HepG2 (cell line): ENCODE results near the gene CISD3. TPM values are rescaled to one million over a fixed set of nuclear protein-coding genes. Genes with fewer than 3 reads are reported as not detected.

Source experiments
- CEBPG ChIP-seq: IDR thresholded peaks from 2 replicates; pipeline ENCODE4 v1.6.1; 2016
- CREM ChIP-seq, 2 experiments: sonication (generic) in 1 of 2; formaldehyde crosslinking in 1 of 2; IDR thresholded peaks; 2 replicates each; pipeline versions ENCODE4 v1.4.0 to v1.6.1; 2016 to 2020; ENCODE audit warnings: antibody characterized with exemption in 1 of 2, mild to moderate bottlenecking in 1 of 2, missing genetic modification reagents in 1 of 2
- FOSL2 ChIP-seq: sonication (generic); formaldehyde crosslinking; IDR thresholded peaks from 2 replicates; pipeline ENCODE4 v1.4.0; 2020; ENCODE audit warnings: missing genetic modification reagents
- FOXJ3 ChIP-seq: sonication (generic); formaldehyde crosslinking; IDR thresholded peaks from 2 replicates; pipeline ENCODE4 v1.4.0; 2020; ENCODE audit warnings: missing genetic modification reagents, mild to moderate bottlenecking, borderline replicate concordance
- GABPB1 ChIP-seq: IDR thresholded peaks from 2 replicates; pipeline ENCODE4 v1.6.1; 2016; ENCODE audit warnings: mild to moderate bottlenecking, missing genetic modification reagents, moderate library complexity, missing compliant biosample characterization
- KLF16 ChIP-seq, 2 experiments: sonication (generic) in 1 of 2; formaldehyde crosslinking in 1 of 2; IDR thresholded peaks; 2 replicates each; pipeline versions ENCODE4 v1.6.1 to v1.8.0; 2016 to 2023; ENCODE audit warnings: missing genetic modification reagents in 2 of 2, missing compliant biosample characterization in 1 of 2
- RFXAP ChIP-seq: sonication (generic); formaldehyde crosslinking; IDR thresholded peaks from 2 replicates; pipeline ENCODE4 v1.4.0; 2020; ENCODE audit warnings: missing genetic modification reagents, borderline replicate concordance
- SP140L ChIP-seq: sonication (generic); formaldehyde crosslinking; IDR thresholded peaks from 2 replicates; pipeline ENCODE4 v1.4.0; 2020; ENCODE audit warnings: missing genetic modification reagents, borderline replicate concordance
- STAG1 ChIP-seq: sonication (generic); formaldehyde crosslinking; IDR thresholded peaks from 2 replicates; pipeline ENCODE4 v1.4.0; 2020; ENCODE audit warnings: missing genetic modification reagents
- TBX3 ChIP-seq: fragments of 450-650 bp; IDR thresholded peaks from 2 replicates; pipeline ENCODE4 v1.6.1; 2017; ENCODE audit warnings: antibody characterized with exemption, mild to moderate bottlenecking, inconsistent platforms, borderline replicate concordance
- ZNF138 ChIP-seq: sonication (generic); formaldehyde crosslinking; IDR thresholded peaks from 2 replicates; pipeline ENCODE4 v1.5.0; 2020; ENCODE audit warnings: mild to moderate bottlenecking, low read depth, missing genetic modification reagents
- ZNF3 ChIP-seq: IDR thresholded peaks from 2 replicates; pipeline ENCODE4 v1.7.0; 2017; ENCODE audit warnings: inconsistent platforms
- ZNF33B ChIP-seq: sonication (generic); formaldehyde crosslinking; IDR thresholded peaks from 2 replicates; pipeline ENCODE4 v1.5.1; 2020; ENCODE audit warnings: mild to moderate bottlenecking, missing genetic modification reagents
- ZNF776 ChIP-seq: sonication (generic); formaldehyde crosslinking; IDR thresholded peaks from 2 replicates; pipeline ENCODE4 v1.4.0; 2020; ENCODE audit warnings: mild to moderate bottlenecking, missing genetic modification reagents
- polyA plus RNA-seq, 8 experiments: library from polyadenylated mRNA; depleted of rRNA in 3 of 8; stranded (reverse) in 7 of 8; unstranded in 1 of 8; fragments of >200 nt; fragmentation: Illumina TruSeq in 4 of 8; extraction: Trizol in 4 of 8; gene quantifications; 2 replicates each; pipeline versions ENCODE4 v1.2.1 to v1.2.3, GENCODE V29; 2011 to 2016; ENCODE audit warnings: low read depth in 4 of 8, missing spikeins in 1 of 8, mixed read lengths in 1 of 8; ENCODE audit not compliant: insufficient read depth in 1 of 8
- total RNA-seq, 5 experiments: library from RNA; depleted of rRNA; stranded (reverse); fragments of >200 nt; fragmentation: Illumina TruSeq; extraction: Trizol; gene quantifications; 2 replicates each; pipeline ENCODE4 v1.2.3, GENCODE V29; 2016; ENCODE audit warnings: low read depth in 1 of 5
- TF ChIP-seq, protein P1 (sequence below): sonication (generic); formaldehyde crosslinking; IDR thresholded peaks from 2 replicates; pipeline ENCODE4 v1.9.0; 2021; ENCODE audit warnings: missing genetic modification reagents, mild to moderate bottlenecking, borderline replicate concordance
- TF ChIP-seq, protein P2 (sequence below): sonication (generic); formaldehyde crosslinking; IDR thresholded peaks from 2 replicates; pipeline ENCODE4 v1.9.0; 2022; ENCODE audit warnings: low read depth, missing genetic modification reagents
- TF ChIP-seq, protein P3 (sequence below): sonication (generic); formaldehyde crosslinking; IDR thresholded peaks from 2 replicates; pipeline ENCODE4 v1.4.0; 2020; ENCODE audit warnings: mild to moderate bottlenecking, missing genetic modification reagents
- TF ChIP-seq, protein P4 (sequence below): sonication (generic); formaldehyde crosslinking; IDR thresholded peaks from 2 replicates; pipeline ENCODE4 v1.4.0; 2020; ENCODE audit warnings: missing genetic modification reagents
- TF ChIP-seq, protein P5 (sequence below): sonication (generic); formaldehyde crosslinking; conservative IDR thresholded peaks from 2 replicates; pipeline ENCODE4 v1.8.0; 2022; ENCODE audit warnings: low read depth, missing genetic modification reagents

CISD3 gene
- total and polyA plus RNA-seq, 2 of the 13 experiments (the other 11 are each of a cell fraction or from before 2014, with no cell fraction given), result 30.0 to 34.1 TPM

DNA sequence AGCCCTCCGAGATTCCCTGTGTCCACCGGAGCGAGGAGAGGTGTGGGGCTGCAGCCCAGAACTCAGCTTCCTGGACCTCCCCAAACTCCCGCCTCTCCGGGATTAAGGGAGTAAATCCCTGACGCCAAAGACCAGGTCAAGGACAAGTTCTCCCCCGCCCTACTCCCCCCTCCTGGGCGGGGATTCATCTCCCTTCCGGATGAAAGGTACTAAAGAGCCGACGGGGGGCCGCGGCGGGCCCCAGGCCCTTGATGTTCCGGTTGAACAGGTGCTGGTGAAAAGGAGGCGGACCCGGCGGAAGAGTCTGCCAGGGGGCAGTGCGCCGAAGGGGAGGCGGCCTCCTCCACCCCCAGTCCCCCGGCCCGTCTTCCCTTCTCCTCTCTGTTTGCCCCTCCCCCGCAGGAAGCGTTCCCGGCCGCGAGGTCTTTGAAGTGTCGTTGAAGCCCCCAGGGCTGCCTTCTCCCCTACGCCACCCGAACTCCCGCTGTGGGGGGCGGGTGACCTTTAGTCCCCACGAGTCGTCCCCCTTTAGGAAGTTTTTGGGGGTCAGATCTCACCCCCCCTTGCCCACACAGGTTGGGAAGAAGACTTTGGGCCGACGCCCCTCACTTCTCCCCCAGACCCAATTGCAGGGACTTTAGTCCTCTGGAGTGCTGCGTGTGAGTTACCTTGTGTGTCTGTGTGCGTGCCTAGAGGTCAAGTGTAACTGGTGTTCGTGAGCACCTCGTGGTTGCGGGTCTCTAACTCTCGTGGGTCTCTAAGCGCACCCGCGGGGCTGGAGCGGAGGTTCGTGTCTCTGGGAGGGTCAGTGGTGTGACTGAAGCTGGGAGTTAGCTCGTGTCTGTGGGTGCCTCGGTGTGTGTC, 26.2 kb upstream of the CISD3 start (continued):
- TF ChIP-seq, protein P1, sequence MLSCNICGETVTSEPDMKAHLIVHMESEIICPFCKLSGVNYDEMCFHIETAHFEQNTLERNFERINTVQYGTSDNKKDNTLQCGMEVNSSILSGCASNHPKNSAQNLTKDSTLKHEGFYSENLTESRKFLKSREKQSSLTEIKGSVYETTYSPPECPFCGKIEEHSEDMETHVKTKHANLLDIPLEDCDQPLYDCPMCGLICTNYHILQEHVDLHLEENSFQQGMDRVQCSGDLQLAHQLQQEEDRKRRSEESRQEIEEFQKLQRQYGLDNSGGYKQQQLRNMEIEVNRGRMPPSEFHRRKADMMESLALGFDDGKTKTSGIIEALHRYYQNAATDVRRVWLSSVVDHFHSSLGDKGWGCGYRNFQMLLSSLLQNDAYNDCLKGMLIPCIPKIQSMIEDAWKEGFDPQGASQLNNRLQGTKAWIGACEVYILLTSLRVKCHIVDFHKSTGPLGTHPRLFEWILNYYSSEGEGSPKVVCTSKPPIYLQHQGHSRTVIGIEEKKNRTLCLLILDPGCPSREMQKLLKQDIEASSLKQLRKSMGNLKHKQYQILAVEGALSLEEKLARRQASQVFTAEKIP (CRISPR knock-in tag), result no peak
- TF ChIP-seq ZNF33B (no peak), GABPB1 (CRISPR knock-in tag) (peak; percentile 95), CEBPG (CRISPR knock-in tag) (peak; percentile 55; the same call in 1 of the 2 replicates), ZNF3 (no peak), FOXJ3 (peak; percentile 86), FOSL2 (CRISPR knock-in tag) (peak; percentile 88), CREM (IDR thresholded peaks at IDR 0.05) (peak; percentile 98), CREM (CRISPR knock-in tag; IDR thresholded peaks at IDR 0.05) (no peak), SP140L (CRISPR knock-in tag) (peak; percentile 95), RFXAP (CRISPR knock-in tag) (peak; percentile 62; the same call in 1 of the 2 replicates), KLF16 (CRISPR knock-in tag; IDR thresholded peaks at IDR 0.05) (peak; percentile 95 to 100), ZNF138 (CRISPR knock-in tag) (0 out of 2 replicates have a peak, but pooled peaks have one; percentile 17), STAG1 (CRISPR knock-in tag) (no peak; the same call in 1 of the 2 replicates), ZNF776 (CRISPR knock-in tag) (peak; percentile 69), TBX3 (peak; percentile 95)
- TF ChIP-seq, protein P2, sequence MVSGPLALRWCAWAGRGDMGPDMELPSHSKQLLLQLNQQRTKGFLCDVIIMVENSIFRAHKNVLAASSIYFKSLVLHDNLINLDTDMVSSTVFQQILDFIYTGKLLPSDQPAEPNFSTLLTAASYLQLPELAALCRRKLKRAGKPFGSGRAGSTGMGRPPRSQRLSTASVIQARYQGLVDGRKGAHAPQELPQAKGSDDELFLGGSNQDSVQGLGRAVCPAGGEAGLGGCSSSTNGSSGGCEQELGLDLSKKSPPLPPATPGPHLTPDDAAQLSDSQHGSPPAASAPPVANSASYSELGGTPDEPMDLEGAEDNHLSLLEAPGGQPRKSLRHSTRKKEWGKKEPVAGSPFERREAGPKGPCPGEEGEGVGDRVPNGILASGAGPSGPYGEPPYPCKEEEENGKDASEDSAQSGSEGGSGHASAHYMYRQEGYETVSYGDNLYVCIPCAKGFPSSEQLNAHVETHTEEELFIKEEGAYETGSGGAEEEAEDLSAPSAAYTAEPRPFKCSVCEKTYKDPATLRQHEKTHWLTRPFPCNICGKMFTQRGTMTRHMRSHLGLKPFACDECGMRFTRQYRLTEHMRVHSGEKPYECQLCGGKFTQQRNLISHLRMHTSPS (CRISPR knock-in tag), result peak; percentile 90
- TF ChIP-seq, protein P3, sequence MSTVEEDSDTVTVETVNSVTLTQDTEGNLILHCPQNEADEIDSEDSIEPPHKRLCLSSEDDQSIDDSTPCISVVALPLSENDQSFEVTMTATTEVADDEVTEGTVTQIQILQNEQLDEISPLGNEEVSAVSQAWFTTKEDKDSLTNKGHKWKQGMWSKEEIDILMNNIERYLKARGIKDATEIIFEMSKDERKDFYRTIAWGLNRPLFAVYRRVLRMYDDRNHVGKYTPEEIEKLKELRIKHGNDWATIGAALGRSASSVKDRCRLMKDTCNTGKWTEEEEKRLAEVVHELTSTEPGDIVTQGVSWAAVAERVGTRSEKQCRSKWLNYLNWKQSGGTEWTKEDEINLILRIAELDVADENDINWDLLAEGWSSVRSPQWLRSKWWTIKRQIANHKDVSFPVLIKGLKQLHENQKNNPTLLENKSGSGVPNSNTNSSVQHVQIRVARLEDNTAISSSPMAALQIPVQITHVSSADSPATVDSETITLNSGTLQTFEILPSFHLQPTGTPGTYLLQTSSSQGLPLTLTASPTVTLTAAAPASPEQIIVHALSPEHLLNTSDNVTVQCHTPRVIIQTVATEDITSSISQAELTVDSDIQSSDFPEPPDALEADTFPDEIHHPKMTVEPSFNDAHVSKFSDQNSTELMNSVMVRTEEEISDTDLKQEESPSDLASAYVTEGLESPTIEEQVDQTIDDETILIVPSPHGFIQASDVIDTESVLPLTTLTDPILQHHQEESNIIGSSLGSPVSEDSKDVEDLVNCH, result no peak
- TF ChIP-seq, protein P4, sequence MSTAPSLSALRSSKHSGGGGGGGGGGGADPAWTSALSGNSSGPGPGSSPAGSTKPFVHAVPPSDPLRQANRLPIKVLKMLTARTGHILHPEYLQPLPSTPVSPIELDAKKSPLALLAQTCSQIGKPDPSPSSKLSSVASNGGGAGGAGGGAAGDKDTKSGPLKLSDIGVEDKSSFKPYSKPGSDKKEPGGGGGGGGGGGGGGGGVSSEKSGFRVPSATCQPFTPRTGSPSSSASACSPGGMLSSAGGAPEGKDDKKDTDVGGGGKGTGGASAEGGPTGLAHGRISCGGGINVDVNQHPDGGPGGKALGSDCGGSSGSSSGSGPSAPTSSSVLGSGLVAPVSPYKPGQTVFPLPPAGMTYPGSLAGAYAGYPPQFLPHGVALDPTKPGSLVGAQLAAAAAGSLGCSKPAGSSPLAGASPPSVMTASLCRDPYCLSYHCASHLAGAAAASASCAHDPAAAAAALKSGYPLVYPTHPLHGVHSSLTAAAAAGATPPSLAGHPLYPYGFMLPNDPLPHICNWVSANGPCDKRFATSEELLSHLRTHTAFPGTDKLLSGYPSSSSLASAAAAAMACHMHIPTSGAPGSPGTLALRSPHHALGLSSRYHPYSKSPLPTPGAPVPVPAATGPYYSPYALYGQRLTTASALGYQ (CRISPR knock-in tag), result peak; percentile 100
- TF ChIP-seq, protein P5, sequence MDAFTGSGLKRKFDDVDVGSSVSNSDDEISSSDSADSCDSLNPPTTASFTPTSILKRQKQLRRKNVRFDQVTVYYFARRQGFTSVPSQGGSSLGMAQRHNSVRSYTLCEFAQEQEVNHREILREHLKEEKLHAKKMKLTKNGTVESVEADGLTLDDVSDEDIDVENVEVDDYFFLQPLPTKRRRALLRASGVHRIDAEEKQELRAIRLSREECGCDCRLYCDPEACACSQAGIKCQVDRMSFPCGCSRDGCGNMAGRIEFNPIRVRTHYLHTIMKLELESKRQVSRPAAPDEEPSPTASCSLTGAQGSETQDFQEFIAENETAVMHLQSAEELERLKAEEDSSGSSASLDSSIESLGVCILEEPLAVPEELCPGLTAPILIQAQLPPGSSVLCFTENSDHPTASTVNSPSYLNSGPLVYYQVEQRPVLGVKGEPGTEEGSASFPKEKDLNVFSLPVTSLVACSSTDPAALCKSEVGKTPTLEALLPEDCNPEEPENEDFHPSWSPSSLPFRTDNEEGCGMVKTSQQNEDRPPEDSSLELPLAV (CRISPR knock-in tag), result no peak
